Fibroblast of skin of back (primary cell): Measurements from ENCODE around the gene PRKG1.
"Not testable (repeated sequence)": the region's sequence is repeated elsewhere in the genome, so short reads cannot be mapped to it uniquely, and the experiment has no call there.

ENCODE experiments used
- DNase-seq: peaks from one replicate; pipeline ENCODE4 v3.0.0-alpha.2; 2013

PRKG1 gene

GRCh38 chr10:52028523-52028858, 954.2 kb downstream of the PRKG1 start:
- DNase-seq: no peak

GRCh38 chr10:52029628-52030027, 955.3 kb downstream of the PRKG1 start:
- no peak for DNase-seq

GRCh38 chr10:52030051-52030790, 955.9 kb downstream of the PRKG1 start:
- no peak for DNase-seq

- no peak for DNase-seq
Measured at GRCh38 chr10:52030975-52031374, 956.7 kb downstream of the PRKG1 start.

- no peak for DNase-seq
Measured at GRCh38 chr10:52031771-52032170, 957.5 kb downstream of the PRKG1 start.

- no peak for DNase-seq
Measured at GRCh38 chr10:52032681-52033629, 958.7 kb downstream of the PRKG1 start.

GRCh38 chr10:52039002-52039793, 964.9 kb downstream of the PRKG1 start:
- not testable (repeated sequence) for DNase-seq

GRCh38 chr10:52040486-52040885, 966.2 kb downstream of the PRKG1 start:
- DNase-seq: no peak

- no peak for DNase-seq
Measured at GRCh38 chr10:52043811-52044210, 969.5 kb downstream of the PRKG1 start.

- DNase-seq: no peak
Measured at GRCh38 chr10:52048051-52048450, 973.8 kb downstream of the PRKG1 start.

GRCh38 chr10:52050429-52051047, 976.3 kb downstream of the PRKG1 start:
- DNase-seq: no peak

- no peak for DNase-seq
Measured at GRCh38 chr10:52053497-52053896, 979.2 kb downstream of the PRKG1 start.

- DNase-seq: no peak
Measured at GRCh38 chr10:52056291-52056690, 982.0 kb downstream of the PRKG1 start.

- no peak for DNase-seq
Measured at GRCh38 chr10:52059089-52059488, 984.8 kb downstream of the PRKG1 start.

GRCh38 chr10:52063159-52063558, 988.9 kb downstream of the PRKG1 start:
- no peak for DNase-seq

- DNase-seq: no peak
Measured at GRCh38 chr10:52064084-52064845, 990.0 kb downstream of the PRKG1 start.

- DNase-seq: no peak
Measured at GRCh38 chr10:52066383-52066782, 992.1 kb downstream of the PRKG1 start.

GRCh38 chr10:52068485-52068884, 994.2 kb downstream of the PRKG1 start:
- DNase-seq: peak; percentile 8

GRCh38 chr10:52071814-52072213, 997.5 kb downstream of the PRKG1 start:
- no peak for DNase-seq

GRCh38 chr10:52074505-52075026, 1000.3 kb downstream of the PRKG1 start:
- no peak for DNase-seq

- DNase-seq: no peak
Measured at GRCh38 chr10:52077814-52078213, 1003.5 kb downstream of the PRKG1 start.
